Activated gamma-delta T cell treated with anti-CD3 and anti-CD28 coated beads, Interleukin-2, amount 50 U/mL, for 16 hours (primary cell): Measurements from ENCODE around the gene JUP.
"Not testable (repeated sequence)": the region's sequence is repeated elsewhere in the genome, so short reads cannot be mapped to it uniquely, and the experiment has no call there.

Source experiments
- DNase-seq: peaks from one replicate; pipeline ENCODE4 v3.0.0-alpha.2; 2020; ENCODE audit warnings: low read depth

JUP gene

GRCh38 chr17:41781404-41782110, 5.0 kb downstream of the JUP start:
- DNase-seq, result no peak

- no peak for DNase-seq
Measured at GRCh38 chr17:41779954-41780353, 6.6 kb downstream of the JUP start.

- DNase-seq, result no peak
Measured at GRCh38 chr17:41777574-41778188, 8.8 kb downstream of the JUP start.

GRCh38 chr17:41777157-41777573, 9.3 kb downstream of the JUP start:
- DNase-seq, result no peak

- DNase-seq, result not testable (repeated sequence)
Measured at GRCh38 chr17:41776262-41776900, 10.1 kb downstream of the JUP start.

- DNase-seq, result no peak
Measured at GRCh38 chr17:41775394-41776226, 10.9 kb downstream of the JUP start.

GRCh38 chr17:41773731-41774193, 12.7 kb downstream of the JUP start:
- no peak for DNase-seq

GRCh38 chr17:41773190-41773588, 13.3 kb downstream of the JUP start:
- DNase-seq, result no peak

GRCh38 chr17:41772586-41773189, 13.8 kb downstream of the JUP start:
- no peak for DNase-seq

GRCh38 chr17:41772218-41772585, 14.3 kb downstream of the JUP start:
- DNase-seq, result no peak

GRCh38 chr17:41771389-41772206, 14.9 kb downstream of the JUP start:
- no peak for DNase-seq

GRCh38 chr17:41769985-41770384, 16.5 kb downstream of the JUP start:
- no peak for DNase-seq

- DNase-seq, result no peak
Measured at GRCh38 chr17:41769346-41769862, 17.1 kb downstream of the JUP start.

- no peak for DNase-seq
Measured at GRCh38 chr17:41768682-41769288, 17.7 kb downstream of the JUP start.

- DNase-seq, result no peak
Measured at GRCh38 chr17:41767324-41768042, 19.0 kb downstream of the JUP start.

- DNase-seq, result no peak
Measured at GRCh38 chr17:41766135-41766534, 20.4 kb downstream of the JUP start.

- DNase-seq, result no peak
Measured at GRCh38 chr17:41763327-41763726, 23.2 kb downstream of the JUP start.

- DNase-seq, result no peak
Measured at GRCh38 chr17:41762841-41763240, 23.7 kb downstream of the JUP start.

GRCh38 chr17:41762391-41762790, 24.1 kb downstream of the JUP start:
- no peak for DNase-seq

- no peak for DNase-seq
Measured at GRCh38 chr17:41760878-41761277, 25.6 kb downstream of the JUP start.
